ENCODE data around the gene ABCC12. TPM values are rescaled to one million over a fixed set of nuclear protein-coding genes. Genes with fewer than 3 reads are reported as not detected.
"Not testable (repeated sequence)": the region's sequence is repeated elsewhere in the genome, so short reads cannot be mapped to it uniquely, and the experiment has no call there.

Gene ABCC12
- 0.14 TPM for total RNA-seq
- long read RNA-seq = 0 reads

DNA sequence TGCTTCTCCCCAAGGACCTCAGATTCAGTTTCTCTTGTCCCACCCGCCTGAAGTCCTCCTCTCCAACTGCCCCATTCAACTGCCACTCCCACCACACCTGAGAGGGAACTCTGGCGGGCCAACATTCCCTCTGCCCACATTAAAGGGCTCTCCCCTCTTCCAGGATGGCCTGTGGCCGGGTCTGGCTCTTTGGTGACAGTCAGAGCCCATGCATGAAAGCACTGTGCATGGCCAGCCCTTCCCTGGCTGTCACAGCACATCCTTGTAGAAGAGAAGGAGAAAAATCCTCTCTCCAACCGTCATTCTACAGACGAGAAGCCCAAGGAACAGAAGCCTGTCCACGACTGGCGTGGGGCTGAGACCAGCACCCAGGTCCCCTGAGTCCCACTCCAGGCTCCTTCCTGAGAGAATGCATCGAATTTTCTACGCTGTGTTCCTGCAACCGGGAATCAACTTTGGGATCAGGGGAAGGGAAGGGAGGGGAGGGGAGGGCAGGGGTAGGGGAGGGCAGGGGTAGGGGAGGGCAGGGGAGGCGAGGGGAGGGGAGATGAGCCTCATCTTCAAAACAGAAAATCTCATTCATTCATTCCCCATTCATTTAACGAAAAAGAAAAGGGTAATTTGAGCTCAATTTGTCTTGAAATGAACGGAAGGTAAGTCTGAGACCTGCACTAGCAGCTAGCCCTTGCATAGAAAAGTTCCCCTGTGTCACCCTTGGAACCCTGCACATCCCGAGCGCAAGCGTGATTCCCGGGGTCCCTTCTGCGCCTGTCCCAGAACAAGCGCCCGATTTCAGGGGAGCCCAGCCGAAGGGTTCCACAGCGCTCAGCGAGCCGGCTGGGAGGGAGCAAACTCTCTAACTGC lies at the start of gene ABCC12:
Gene ABCC12 (minus strand): TSS at position 68 of the 864 bp plus-strand sequence. CDS start 9,569 bp downstream, outside the sequence.
- intact Hi-C loops (cut with DNase I) = loop anchor here (2.0 to 5.0 kb wide), 2 partner anchors 104 to 1015 kb away; no protein-coding TSS in a partner anchor
- DNase-seq (ENCODE audit: missing footprints) (no peak), ATAC-seq (no peak)

DNA sequence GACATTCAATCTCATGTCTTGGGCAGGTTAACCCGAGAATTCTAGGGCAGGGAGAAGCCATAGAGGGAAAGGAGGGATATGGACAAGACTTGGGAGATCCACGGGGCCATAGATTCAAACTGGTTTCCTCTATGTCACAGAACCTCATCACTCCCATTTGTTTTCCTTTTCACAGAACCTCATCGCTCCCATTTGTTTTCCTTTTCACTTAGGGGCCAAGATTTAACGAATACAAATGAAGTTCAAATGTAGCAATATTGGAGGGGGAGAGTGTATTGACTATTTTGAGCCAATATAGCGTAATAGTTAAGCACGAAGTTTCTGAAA lies 49.0 kb upstream of the ABCC12 start:
- ATAC-seq = no peak
- intact Hi-C loops (cut with DNase I) = no loop called here
- DNase-seq (ENCODE audit: missing footprints) = no peak

DNA sequence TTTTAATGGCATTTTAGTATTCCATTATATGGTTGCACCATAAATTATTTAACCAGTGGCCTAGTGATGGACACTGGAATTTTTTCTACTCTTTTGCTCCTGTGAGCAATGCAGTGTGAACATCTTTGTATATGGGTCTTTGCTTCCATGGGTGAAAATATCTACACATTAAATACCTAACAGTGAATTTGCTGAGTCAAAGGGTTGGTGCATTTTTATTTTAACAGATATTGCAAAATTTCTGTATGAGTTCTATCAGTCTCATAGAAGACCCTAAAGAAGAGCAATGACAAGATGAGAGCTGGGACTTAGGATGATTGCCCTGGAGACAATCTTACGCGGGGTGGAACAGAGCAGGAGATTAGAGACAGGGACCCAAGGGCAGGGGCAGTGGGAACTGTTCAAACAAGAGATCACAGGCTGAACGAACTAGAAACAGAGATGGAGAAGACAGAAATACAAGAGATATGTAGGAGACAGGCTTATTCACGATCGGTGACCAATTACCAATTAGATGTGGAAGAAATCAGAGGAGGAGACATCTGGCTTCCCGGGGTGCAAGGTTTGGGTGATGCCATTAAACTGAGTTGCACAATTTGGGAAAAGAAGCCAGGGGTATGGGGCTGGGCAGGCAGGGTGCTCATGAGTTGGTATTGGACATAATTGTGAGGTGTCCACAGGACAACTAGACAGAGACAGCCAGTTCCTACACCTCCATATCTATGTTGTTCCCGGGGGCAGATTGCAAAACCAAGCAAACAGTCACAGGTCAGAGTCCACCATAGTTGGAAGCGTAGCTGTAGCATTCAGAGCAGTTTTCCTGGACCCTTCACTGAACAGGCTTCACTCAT lies 48.4 kb upstream of the ABCC12 start:
- DNase-seq (ENCODE audit: missing footprints) (no peak), ATAC-seq (no peak)
- intact Hi-C loops (cut with DNase I) = no loop called here

- intact Hi-C loops (cut with DNase I) = no loop called here
- no peak for DNase-seq (ENCODE audit: missing footprints)
- ATAC-seq = no peak
These were observed 45.9 kb upstream of the ABCC12 start for GRCh38 chr16:48201515-48202201.

- DNase-seq (ENCODE audit: missing footprints) (no peak), ATAC-seq (no peak)
- intact Hi-C loops (cut with DNase I) = no loop called here
These were observed 41.5 kb upstream of the ABCC12 start for GRCh38 chr16:48197294-48197693.

GRCh38 chr16:48194828-48195556 lies 39.2 kb upstream of the ABCC12 start:
- intact Hi-C loops (cut with DNase I) = no loop called here
- ATAC-seq (no peak), DNase-seq (ENCODE audit: missing footprints) (no peak)

GRCh38 chr16:48193846-48194245 lies 38.1 kb upstream of the ABCC12 start:
- no peak for ATAC-seq
- intact Hi-C loops (cut with DNase I) = no loop called here
- DNase-seq (ENCODE audit: missing footprints) = no peak

DNA sequence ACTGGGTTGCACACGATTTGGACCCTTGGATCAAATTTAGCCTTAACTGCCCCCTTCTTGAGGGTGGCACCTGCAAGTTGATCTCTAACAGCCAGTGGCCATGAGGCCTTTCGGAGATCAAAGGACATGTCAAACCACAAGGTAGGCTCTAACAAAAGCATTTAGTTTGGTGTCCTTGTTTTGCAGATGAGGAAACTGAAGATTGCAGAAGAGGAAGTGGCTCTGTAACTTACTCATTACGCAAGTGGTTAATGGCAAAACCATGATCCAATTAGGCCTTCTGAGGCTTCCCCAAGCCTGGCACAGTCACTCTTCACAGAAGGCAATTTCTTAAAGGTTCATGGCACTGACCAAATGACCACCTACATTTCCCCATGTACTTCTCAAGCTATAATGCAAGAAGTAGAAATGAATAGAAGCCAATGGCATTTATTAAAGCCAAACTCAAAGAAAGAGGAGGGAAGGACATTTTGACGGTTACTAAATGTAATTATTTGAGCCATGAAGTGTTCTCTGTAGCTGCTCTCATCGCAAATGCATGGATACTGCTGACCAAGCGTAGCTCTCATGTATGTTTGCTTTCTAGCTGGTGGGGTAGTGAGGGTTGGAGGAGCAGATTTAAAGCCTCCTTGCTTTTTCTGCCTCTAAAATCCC lies 32.8 kb upstream of the ABCC12 start:
- intact Hi-C loops (cut with DNase I) = no loop called here
- DNase-seq (ENCODE audit: missing footprints) (no peak), ATAC-seq (no peak)

DNA sequence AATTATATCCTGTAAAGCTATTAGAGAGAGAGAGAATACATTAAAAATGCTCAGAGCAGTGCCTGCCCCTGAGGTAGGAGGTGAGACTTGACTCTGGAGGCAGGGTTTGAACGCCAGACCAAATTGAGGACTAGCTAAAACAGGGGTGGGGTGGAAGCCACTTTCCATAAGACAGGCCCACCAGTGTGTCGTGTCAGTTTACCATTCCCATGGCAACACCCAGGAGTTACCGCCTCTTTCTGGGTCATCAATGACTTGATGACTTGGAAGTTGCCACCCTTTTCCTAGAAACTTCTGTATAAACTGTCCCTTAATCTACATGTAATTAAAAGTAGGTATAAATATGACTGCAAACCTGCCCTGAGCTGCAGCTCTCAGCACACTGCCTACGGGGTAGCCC lies 32.0 kb upstream of the ABCC12 start:
- ATAC-seq = no peak

DNA sequence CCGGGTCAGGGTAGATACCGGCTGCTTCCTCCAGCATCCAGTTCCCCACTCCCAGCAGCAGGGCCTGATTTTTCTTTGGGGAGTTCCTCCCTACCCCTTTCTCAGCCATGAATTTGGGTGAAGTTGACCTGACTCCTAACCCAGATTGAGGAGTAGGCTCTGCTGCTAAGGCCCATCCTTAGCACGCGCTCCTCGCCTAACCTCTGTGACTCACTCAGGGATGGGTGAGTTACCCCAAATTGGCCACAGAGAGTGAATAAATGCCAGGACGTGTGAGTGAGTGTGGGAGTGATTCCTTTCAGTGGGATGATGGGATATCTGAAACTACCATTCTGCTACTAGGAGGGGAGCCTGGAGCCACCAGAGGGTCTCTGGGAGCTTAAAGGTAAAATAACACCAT lies 28.9 kb upstream of the ABCC12 start:
- no peak for DNase-seq (ENCODE audit: missing footprints)
- ATAC-seq = no peak
- intact Hi-C loops (cut with DNase I) = no loop called here

More for the DNA sequence above, 32.0 kb upstream of the ABCC12 start:
- DNase-seq (ENCODE audit: missing footprints) = no peak
- intact Hi-C loops (cut with DNase I) = no loop called here

- ATAC-seq = no peak
- intact Hi-C loops (cut with DNase I) = no loop called here
- DNase-seq (ENCODE audit: missing footprints) = no peak
These were observed 27.3 kb upstream of the ABCC12 start for GRCh38 chr16:48182979-48183537.

DNA sequence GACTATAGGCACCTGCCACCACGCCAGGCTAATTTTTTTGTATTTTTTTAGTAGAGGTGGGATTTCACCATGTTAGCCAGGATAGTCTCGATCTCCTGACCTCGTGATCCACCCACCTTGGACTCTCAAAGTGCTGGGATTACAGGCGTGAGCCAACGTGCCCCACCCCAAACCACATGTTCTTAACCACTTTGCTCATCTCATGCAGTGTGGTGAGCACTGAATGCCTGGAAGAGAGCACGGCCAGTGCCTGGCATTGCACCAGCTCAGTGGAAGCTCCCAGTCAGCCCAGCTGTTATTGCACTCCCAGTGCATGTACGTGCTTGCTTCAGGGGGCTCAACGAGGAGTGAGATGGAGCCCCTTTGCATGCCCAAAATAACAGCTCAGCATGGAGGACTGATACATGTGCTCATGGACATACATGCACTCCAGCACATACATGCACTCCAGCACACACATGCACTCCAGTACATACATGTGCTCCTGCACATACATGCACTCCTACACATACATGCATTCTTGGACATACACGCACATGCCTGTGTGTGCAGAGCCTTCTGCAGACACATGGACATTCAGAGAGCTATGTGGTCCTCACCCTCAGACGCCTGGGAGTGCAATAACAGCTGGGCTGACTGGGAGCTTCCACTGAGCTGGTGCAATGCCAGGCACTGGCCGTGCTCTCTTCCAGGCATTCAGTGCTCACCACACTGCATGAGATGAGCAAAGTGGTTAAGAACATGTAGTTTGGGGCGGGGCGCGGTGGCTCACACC lies 26.1 kb upstream of the ABCC12 start:
- DNase-seq (ENCODE audit: missing footprints); intact Hi-C loops (cut with DNase I); ATAC-seq: not testable (repeated sequence)

DNA sequence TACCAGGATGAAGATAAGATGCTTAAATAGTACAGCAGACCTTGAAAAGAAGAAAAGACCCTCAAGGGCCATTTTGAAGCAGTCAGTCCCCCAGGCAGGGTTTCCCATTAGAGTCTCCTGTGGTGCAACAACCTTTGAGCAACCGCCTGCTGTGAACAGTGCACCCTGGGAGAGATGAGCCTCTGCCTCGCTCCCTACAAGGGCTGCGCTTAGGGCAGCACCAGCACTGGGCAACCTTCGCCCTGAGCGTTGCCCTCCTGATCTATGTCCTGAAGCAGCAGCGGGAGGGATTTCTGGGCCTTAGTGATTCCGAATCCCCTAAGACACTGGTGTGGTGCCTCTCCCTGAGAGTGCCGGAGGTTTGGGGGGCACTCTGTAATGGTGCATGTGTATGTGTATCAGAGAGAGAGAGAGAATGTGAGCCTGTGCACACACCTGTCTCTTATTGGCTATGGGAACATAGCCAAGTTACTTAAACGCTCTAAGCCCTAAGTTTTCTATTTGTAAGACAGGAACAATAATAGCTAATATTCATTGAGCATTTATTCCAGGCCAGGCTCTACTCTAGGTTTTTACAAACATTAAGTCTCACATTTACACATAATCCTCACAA lies 25.2 kb upstream of the ABCC12 start:
- DNase-seq (ENCODE audit: missing footprints) (no peak), ATAC-seq (no peak)
- intact Hi-C loops (cut with DNase I) = no loop called here

DNA sequence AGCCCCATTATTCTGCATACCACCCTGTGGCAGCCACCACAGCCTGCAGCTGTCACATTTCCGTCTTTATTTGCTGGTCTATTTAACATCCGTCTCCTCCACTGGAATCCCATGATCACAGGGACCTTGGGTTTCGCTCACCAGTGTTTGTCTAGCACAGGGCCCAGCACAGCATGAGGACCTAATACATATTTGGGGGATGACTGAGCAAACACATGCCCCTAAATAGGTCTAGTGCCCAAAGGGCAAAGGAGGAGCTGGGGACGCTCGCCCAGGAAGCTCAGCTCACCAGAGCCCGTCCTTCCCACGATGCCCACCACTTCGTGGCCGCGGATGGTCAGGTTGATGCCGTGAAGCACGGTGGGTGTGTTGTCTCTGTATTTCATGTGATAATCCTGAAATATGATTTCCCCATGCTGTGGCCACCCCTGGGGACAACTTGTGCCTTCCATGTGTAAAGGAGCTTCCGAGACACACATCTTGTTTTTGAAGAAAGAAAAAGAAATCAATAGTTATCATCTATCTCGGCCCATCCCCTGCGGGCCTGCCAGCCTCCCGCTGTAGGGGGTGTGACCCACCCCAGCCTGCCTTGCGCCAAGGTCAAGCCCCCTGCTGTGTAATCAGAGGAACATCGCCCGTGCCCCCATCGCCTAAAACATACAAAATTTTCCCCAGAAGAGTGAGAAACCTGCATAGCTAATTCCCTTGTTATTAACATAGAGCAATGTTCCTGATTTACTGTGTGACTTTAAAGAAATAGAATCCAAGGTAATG lies 21.0 kb upstream of the ABCC12 start:
- DNase-seq (ENCODE audit: missing footprints) = no peak
- ATAC-seq = no peak
- intact Hi-C loops (cut with DNase I) = no loop called here

- DNase-seq (ENCODE audit: missing footprints) (no peak), ATAC-seq (no peak)
- intact Hi-C loops (cut with DNase I) = no loop called here
These were observed 18.1 kb upstream of the ABCC12 start for GRCh38 chr16:48173889-48174288.

GRCh38 chr16:48172682-48173081 lies 16.9 kb upstream of the ABCC12 start:
- intact Hi-C loops (cut with DNase I) = no loop called here
- ATAC-seq (no peak), DNase-seq (ENCODE audit: missing footprints) (no peak)
